ENCODE data around the gene TAB2. TPM values are rescaled to one million over a fixed set of nuclear protein-coding genes. Genes with fewer than 3 reads are reported as not detected.
A peak's percentile ranks its signal among the peaks of the same experiment; 100 is the strongest.

TAB2 gene
- total and polyA plus RNA-seq, 4 donors: 22.2 to 68.6 (median 58.9) TPM

- ATAC-seq (ENCODE audit: low FRiP score) (no peak), DNase-seq (no peak)
- intact Hi-C loops (cut with DNase I): loop anchor here (5.0 kb wide), 4 partner anchors 88 to 852 kb away; no protein-coding TSS in a partner anchor
- Histone ChIP-seq H3K9me3 (ENCODE audit: control insufficient read depth, low read length) (no peaks in the 10 kb centered on the region), H3K4me3 (ENCODE audit: low read length in 2 of 2) (no peak overlapping the region), H3K4me1 (ENCODE audit: control insufficient read depth in 1 of 2, insufficient read depth in 2 of 2, low read length in 2 of 2) (no peaks in the 10 kb centered on the region), H3K27ac (ENCODE audit: low read depth in 1 of 2, low read length in 2 of 2) (no peak overlapping the region), H3K36me3 (ENCODE audit: control insufficient read depth in 1 of 2, insufficient read depth in 2 of 2, low read length in 1 of 2) (no peaks in the 10 kb centered on the region), H3K27me3 (ENCODE audit: control insufficient read depth in 1 of 2, insufficient read depth in 2 of 2, low read length in 1 of 2) (no peaks in the 10 kb centered on the region)
- WGBS, 2 donors: 91% methylated on average over 26 of the region's 26 CpGs
These were observed 112.2 kb downstream of the TAB2 start for GRCh38 chr6:149429427-149430360.

- Histone ChIP-seq H3K4me3 (ENCODE audit: low read length in 2 of 2) (no peak overlapping the region), H3K27ac (ENCODE audit: low read depth in 1 of 2, low read length in 2 of 2) (no peak overlapping the region), H3K27me3 (ENCODE audit: control insufficient read depth in 1 of 2, insufficient read depth in 2 of 2, low read length in 1 of 2) (no peaks in the 10 kb centered on the region), H3K36me3 (ENCODE audit: control insufficient read depth in 1 of 2, insufficient read depth in 2 of 2, low read length in 1 of 2) (no peaks in the 10 kb centered on the region), H3K9me3 (ENCODE audit: control insufficient read depth, low read length) (no peaks in the 10 kb centered on the region), H3K4me1 (ENCODE audit: control insufficient read depth in 1 of 2, insufficient read depth in 2 of 2, low read length in 2 of 2) (no peaks in the 10 kb centered on the region)
- 10 to 20% methylated on average over 19 of the region's 19 CpGs for WGBS, 2 donors
- ATAC-seq (ENCODE audit: low FRiP score) (peak; percentile 92), DNase-seq (peak; percentile 93 to 96)
- intact Hi-C loops (cut with DNase I): loop anchor here (2.0 to 5.0 kb wide), 6 partner anchors 85 to 855 kb away; no protein-coding TSS in a partner anchor
These were observed 114.6 kb downstream of the TAB2 start for GRCh38 chr6:149431905-149432775.

GRCh38 chr6:149433405-149433804 lies 115.9 kb downstream of the TAB2 start:
- Histone ChIP-seq H3K36me3 (ENCODE audit: control insufficient read depth in 1 of 2, insufficient read depth in 2 of 2, low read length in 1 of 2) (no peaks in the 10 kb centered on the region), H3K27me3 (ENCODE audit: control insufficient read depth in 1 of 2, insufficient read depth in 2 of 2, low read length in 1 of 2) (no peaks in the 10 kb centered on the region), H3K4me3 (ENCODE audit: low read length in 2 of 2) (no peak overlapping the region), H3K27ac (ENCODE audit: low read depth in 1 of 2, low read length in 2 of 2) (no peak overlapping the region), H3K4me1 (ENCODE audit: control insufficient read depth in 1 of 2, insufficient read depth in 2 of 2, low read length in 2 of 2) (no peaks in the 10 kb centered on the region), H3K9me3 (ENCODE audit: control insufficient read depth, low read length) (no peaks in the 10 kb centered on the region)
- DNase-seq (no peak), ATAC-seq (ENCODE audit: low FRiP score) (no peak)
- intact Hi-C loops (cut with DNase I): loop anchor here (2.0 to 5.0 kb wide), 6 partner anchors 84 to 856 kb away; no protein-coding TSS in a partner anchor
- WGBS, 2 donors: 91 to 93% methylated on average over 2 of the region's 2 CpGs

- H3K27me3 ChIP-seq (ENCODE audit: control insufficient read depth in 1 of 2, insufficient read depth in 2 of 2, low read length in 1 of 2): no peaks in the 10 kb centered on the region
- H3K36me3 ChIP-seq (ENCODE audit: control insufficient read depth in 1 of 2, insufficient read depth in 2 of 2, low read length in 1 of 2): no peaks in the 10 kb centered on the region
- no peak overlapping the region for H3K27ac ChIP-seq (ENCODE audit: low read depth in 1 of 2, low read length in 2 of 2)
- WGBS, 2 donors: 18 to 28% methylated on average over 1 of the region's 1 CpG
- DNase-seq: no peak
- no peak for ATAC-seq (ENCODE audit: low FRiP score)
- no peak overlapping the region for H3K4me3 ChIP-seq (ENCODE audit: low read length in 2 of 2)
- no peaks in the 10 kb centered on the region for H3K9me3 ChIP-seq (ENCODE audit: control insufficient read depth, low read length)
- no peaks in the 10 kb centered on the region for H3K4me1 ChIP-seq (ENCODE audit: control insufficient read depth in 1 of 2, insufficient read depth in 2 of 2, low read length in 2 of 2)
- intact Hi-C loops (cut with DNase I): loop anchor here (2.0 to 5.0 kb wide), 6 partner anchors 83 to 857 kb away; no protein-coding TSS in a partner anchor
These were observed 116.4 kb downstream of the TAB2 start for GRCh38 chr6:149433881-149434280.

GRCh38 chr6:149435919-149436586 lies 118.5 kb downstream of the TAB2 start:
- intact Hi-C loops (cut with DNase I): no loop called here
- Histone ChIP-seq H3K27ac (ENCODE audit: low read depth in 1 of 2, low read length in 2 of 2) (no peak overlapping the region), H3K36me3 (ENCODE audit: control insufficient read depth in 1 of 2, insufficient read depth in 2 of 2, low read length in 1 of 2) (no peaks in the 10 kb centered on the region), H3K27me3 (ENCODE audit: control insufficient read depth in 1 of 2, insufficient read depth in 2 of 2, low read length in 1 of 2) (no peaks in the 10 kb centered on the region), H3K9me3 (ENCODE audit: control insufficient read depth, low read length) (no peaks in the 10 kb centered on the region), H3K4me1 (ENCODE audit: control insufficient read depth in 1 of 2, insufficient read depth in 2 of 2, low read length in 2 of 2) (no peaks in the 10 kb centered on the region), H3K4me3 (ENCODE audit: low read length in 2 of 2) (no peak overlapping the region)
- DNase-seq (no peak), ATAC-seq (ENCODE audit: low FRiP score) (no peak)
- WGBS, 2 donors: 89 to 95% methylated on average over 13 of the region's 13 CpGs

GRCh38 chr6:149436647-149437046 lies 119.1 kb downstream of the TAB2 start:
- no peaks in the 10 kb centered on the region for H3K27me3 ChIP-seq (ENCODE audit: control insufficient read depth in 1 of 2, insufficient read depth in 2 of 2, low read length in 1 of 2)
- no peak overlapping the region for H3K4me3 ChIP-seq (ENCODE audit: low read length in 2 of 2)
- no peaks in the 10 kb centered on the region for H3K4me1 ChIP-seq (ENCODE audit: control insufficient read depth in 1 of 2, insufficient read depth in 2 of 2, low read length in 2 of 2)
- no peak for DNase-seq
- no peak for ATAC-seq (ENCODE audit: low FRiP score)
- H3K36me3 ChIP-seq (ENCODE audit: control insufficient read depth in 1 of 2, insufficient read depth in 2 of 2, low read length in 1 of 2): no peaks in the 10 kb centered on the region
- intact Hi-C loops (cut with DNase I): no loop called here
- 96 to 97% methylated on average over 12 of the region's 12 CpGs for WGBS, 2 donors
- H3K9me3 ChIP-seq (ENCODE audit: control insufficient read depth, low read length): no peaks in the 10 kb centered on the region
- H3K27ac ChIP-seq (ENCODE audit: low read depth in 1 of 2, low read length in 2 of 2): no peak overlapping the region

GRCh38 chr6:149437212-149437611 lies 119.7 kb downstream of the TAB2 start:
- Histone ChIP-seq H3K9me3 (ENCODE audit: control insufficient read depth, low read length) (no peaks in the 10 kb centered on the region), H3K36me3 (ENCODE audit: control insufficient read depth in 1 of 2, insufficient read depth in 2 of 2, low read length in 1 of 2) (no peaks in the 10 kb centered on the region), H3K4me3 (ENCODE audit: low read length in 2 of 2) (no peak overlapping the region), H3K27ac (ENCODE audit: low read depth in 1 of 2, low read length in 2 of 2) (no peak overlapping the region), H3K27me3 (ENCODE audit: control insufficient read depth in 1 of 2, insufficient read depth in 2 of 2, low read length in 1 of 2) (no peaks in the 10 kb centered on the region), H3K4me1 (ENCODE audit: control insufficient read depth in 1 of 2, insufficient read depth in 2 of 2, low read length in 2 of 2) (no peaks in the 10 kb centered on the region)
- ATAC-seq (ENCODE audit: low FRiP score): no peak
- 83 to 87% methylated on average over 3 of the region's 3 CpGs for WGBS, 2 donors
- intact Hi-C loops (cut with DNase I): no loop called here
- no peak for DNase-seq

- 58 to 65% methylated on average over 3 of the region's 3 CpGs for WGBS, 2 donors
- ATAC-seq (ENCODE audit: low FRiP score) (no peak), DNase-seq (no peak)
- no peaks in the 10 kb centered on the region for H3K27me3 ChIP-seq (ENCODE audit: control insufficient read depth in 1 of 2, insufficient read depth in 2 of 2, low read length in 1 of 2)
- no peak overlapping the region for H3K27ac ChIP-seq (ENCODE audit: low read depth in 1 of 2, low read length in 2 of 2)
- no peaks in the 10 kb centered on the region for H3K36me3 ChIP-seq (ENCODE audit: control insufficient read depth in 1 of 2, insufficient read depth in 2 of 2, low read length in 1 of 2)
- intact Hi-C loops (cut with DNase I): no loop called here
- H3K9me3 ChIP-seq (ENCODE audit: control insufficient read depth, low read length): no peaks in the 10 kb centered on the region
- H3K4me1 ChIP-seq (ENCODE audit: control insufficient read depth in 1 of 2, insufficient read depth in 2 of 2, low read length in 2 of 2): no peaks in the 10 kb centered on the region
- no peak overlapping the region for H3K4me3 ChIP-seq (ENCODE audit: low read length in 2 of 2)
These were observed 121.3 kb downstream of the TAB2 start for GRCh38 chr6:149438855-149439254.
